HepG2 (cell line): Measurements from ENCODE around the gene LLGL2. TPM values are rescaled to one million over a fixed set of nuclear protein-coding genes. Genes with fewer than 3 reads are reported as not detected.

Experiments used
- AGO2 ChIP-seq: fragments of 200-400 bp; formaldehyde crosslinking; optimal IDR thresholded peaks from 2 replicates; pipeline ENCODE3; 2017; ENCODE audit warnings: mild to moderate bottlenecking, low read depth, low read length, moderate library complexity
- CSRNP1 ChIP-seq: sonication (generic); formaldehyde crosslinking; IDR thresholded peaks from 2 replicates; pipeline ENCODE4 v1.8.1; 2023; ENCODE audit warnings: mild to moderate bottlenecking, missing genetic modification reagents
- FOXP4 ChIP-seq: sonication (generic); formaldehyde crosslinking; IDR thresholded peaks from 2 replicates; pipeline ENCODE4 v1.4.0; 2020; ENCODE audit warnings: missing genetic modification reagents
- MYC ChIP-seq: sonication (generic); formaldehyde crosslinking; IDR thresholded peaks from 2 replicates; pipeline ENCODE4 v1.9.0; 2021; ENCODE audit warnings: missing genetic modification reagents, borderline replicate concordance
- MYNN ChIP-seq: sonication (generic); formaldehyde crosslinking; IDR thresholded peaks from 2 replicates; pipeline ENCODE4 v1.4.0; 2020; ENCODE audit warnings: mild to moderate bottlenecking, low read depth, missing genetic modification reagents
- MZF1 ChIP-seq: sonication (generic); formaldehyde crosslinking; IDR thresholded peaks from 2 replicates; pipeline ENCODE4 v1.8.1; 2023; ENCODE audit warnings: mild to moderate bottlenecking, missing genetic modification reagents, borderline replicate concordance
- NRL ChIP-seq: sonication (generic); formaldehyde crosslinking; IDR thresholded peaks from 2 replicates; pipeline ENCODE4 v1.5.0; 2020; ENCODE audit warnings: missing genetic modification reagents, mild to moderate bottlenecking, moderate library complexity, borderline replicate concordance
- PAX8 ChIP-seq: sonication (generic); formaldehyde crosslinking; IDR thresholded peaks from 2 replicates; pipeline ENCODE4 v1.8.0; 2022; ENCODE audit warnings: mild to moderate bottlenecking, missing genetic modification reagents, borderline replicate concordance
- PHF8 ChIP-seq: sonication (generic); formaldehyde crosslinking; IDR thresholded peaks from 2 replicates; pipeline ENCODE4 v1.5.0; 2020; ENCODE audit warnings: missing genetic modification reagents
- ZBTB42 ChIP-seq: sonication (generic); formaldehyde crosslinking; IDR thresholded peaks from 2 replicates; pipeline ENCODE4 v1.5.0; 2020; ENCODE audit warnings: mild to moderate bottlenecking, missing genetic modification reagents
- ZC3H13 ChIP-seq: sonication (generic); formaldehyde crosslinking; IDR thresholded peaks from 2 replicates; pipeline ENCODE4 v1.8.1; 2023; ENCODE audit warnings: mild to moderate bottlenecking, missing genetic modification reagents, moderate library complexity
- ZNF816 ChIP-seq: sonication (generic); formaldehyde crosslinking; IDR thresholded peaks from 2 replicates; pipeline ENCODE4 v1.8.0; 2022; ENCODE audit warnings: missing genetic modification reagents, mild to moderate bottlenecking, borderline replicate concordance
- ZNF878 ChIP-seq: sonication (generic); formaldehyde crosslinking; IDR thresholded peaks from 2 replicates; pipeline ENCODE4 v1.8.1; 2023; ENCODE audit warnings: mild to moderate bottlenecking, missing genetic modification reagents, moderate library complexity
- polyA plus RNA-seq, 8 experiments: library from polyadenylated mRNA; depleted of rRNA in 3 of 8; stranded (reverse) in 7 of 8; unstranded in 1 of 8; fragments of >200 nt; fragmentation: Illumina TruSeq in 4 of 8; extraction: Trizol in 4 of 8; gene quantifications; 2 replicates each; pipeline versions ENCODE4 v1.2.1 to v1.2.3, GENCODE V29; 2011 to 2016; ENCODE audit warnings: low read depth in 4 of 8, missing spikeins in 1 of 8, mixed read lengths in 1 of 8; ENCODE audit not compliant: insufficient read depth in 1 of 8
- total RNA-seq, 5 experiments: library from RNA; depleted of rRNA; stranded (reverse); fragments of >200 nt; fragmentation: Illumina TruSeq; extraction: Trizol; gene quantifications; 2 replicates each; pipeline ENCODE4 v1.2.3, GENCODE V29; 2016; ENCODE audit warnings: low read depth in 1 of 5
- TF ChIP-seq, protein P1 (sequence below): sonication (generic); formaldehyde crosslinking; IDR thresholded peaks from 2 replicates; pipeline ENCODE4 v1.4.0; 2020; ENCODE audit warnings: missing genetic modification reagents
- TF ChIP-seq, protein P2 (sequence below): sonication (generic); formaldehyde crosslinking; IDR thresholded peaks from 2 replicates; pipeline ENCODE4 v1.9.0; 2022; ENCODE audit warnings: low read depth, missing genetic modification reagents
- TF ChIP-seq, protein P3 (sequence below), 2 experiments: fragments of 450-650 bp in 1 of 2; sonication (generic) in 1 of 2; formaldehyde crosslinking; IDR thresholded peaks; 2 replicates each; pipeline versions ENCODE4 v1.5.0 to v1.8.0; 2020 to 2022; ENCODE audit warnings: mild to moderate bottlenecking in 1 of 2, missing genetic modification reagents in 1 of 2

The LLGL2 gene
- total and polyA plus RNA-seq, 2 of the 13 experiments (the other 11 are each of a cell fraction or from before 2014, with no cell fraction given): 83.0 to 86.7 TPM

DNA sequence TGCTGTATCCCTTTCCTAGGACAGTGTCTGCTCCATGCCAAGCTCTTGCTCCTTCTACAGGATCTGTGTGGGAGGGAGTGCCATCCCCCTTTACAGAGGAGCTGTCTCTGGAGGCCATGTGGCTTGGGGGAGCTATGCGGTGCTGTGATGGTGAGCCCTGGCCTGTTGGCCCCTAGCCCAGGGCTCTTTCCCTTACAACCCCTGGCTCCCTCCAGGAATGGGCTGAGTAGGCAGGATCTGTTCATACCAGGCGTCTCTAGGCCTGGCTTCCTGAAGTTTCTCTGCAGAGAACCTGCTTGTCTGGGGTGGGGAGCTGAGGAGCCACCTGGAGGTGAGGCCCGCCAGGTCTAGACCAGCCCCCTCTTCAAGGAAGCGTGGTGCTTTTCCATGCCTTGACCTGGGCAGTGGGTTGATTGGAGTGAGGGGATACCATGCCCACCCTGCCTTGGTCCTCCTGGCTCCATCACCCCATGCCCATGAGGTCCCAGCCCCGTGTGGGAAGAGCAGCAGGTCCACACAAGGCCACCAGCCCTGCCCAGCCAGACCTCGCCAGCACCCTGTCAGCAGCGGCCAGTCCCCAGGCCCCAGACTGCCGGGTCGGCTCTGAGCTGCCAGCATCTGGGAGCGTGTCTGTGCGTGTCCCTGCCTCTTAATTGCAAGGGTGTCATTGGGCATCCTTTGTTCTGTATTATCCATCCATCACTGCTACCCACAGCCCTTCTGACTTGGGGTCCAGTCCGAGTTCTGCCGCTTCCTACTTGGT lies 14.7 kb downstream of the LLGL2 start (continued):
- TF ChIP-seq, protein P1, sequence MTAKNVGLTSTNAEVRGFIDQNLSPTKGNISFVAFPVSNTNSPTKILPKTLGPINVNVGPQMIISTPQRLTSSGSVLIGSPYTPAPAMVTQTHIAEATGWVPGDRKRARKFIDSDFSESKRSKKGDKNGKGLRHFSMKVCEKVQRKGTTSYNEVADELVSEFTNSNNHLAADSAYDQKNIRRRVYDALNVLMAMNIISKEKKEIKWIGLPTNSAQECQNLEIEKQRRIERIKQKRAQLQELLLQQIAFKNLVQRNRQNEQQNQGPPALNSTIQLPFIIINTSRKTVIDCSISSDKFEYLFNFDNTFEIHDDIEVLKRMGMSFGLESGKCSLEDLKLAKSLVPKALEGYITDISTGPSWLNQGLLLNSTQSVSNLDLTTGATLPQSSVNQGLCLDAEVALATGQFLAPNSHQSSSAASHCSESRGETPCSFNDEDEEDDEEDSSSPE: no peak
- TF ChIP-seq PAX8 (CRISPR knock-in tag) (no peak), CSRNP1 (CRISPR knock-in tag) (no peak), MYNN (CRISPR knock-in tag) (no peak), FOXP4 (CRISPR knock-in tag) (no peak), ZC3H13 (CRISPR knock-in tag) (no peak), ZNF878 (no peak), NRL (CRISPR knock-in tag) (peak; percentile 61; the same call in 1 of the 2 replicates), ZNF816 (CRISPR knock-in tag) (no peak), MZF1 (CRISPR knock-in tag) (no peak), AGO2 (peak; percentile 69), PHF8 (CRISPR knock-in tag) (no peak), ZBTB42 (CRISPR knock-in tag) (no peak), MYC (CRISPR knock-in tag) (0 out of 2 replicates have a peak, but pooled peaks have one; percentile 29)
- TF ChIP-seq, protein P2, sequence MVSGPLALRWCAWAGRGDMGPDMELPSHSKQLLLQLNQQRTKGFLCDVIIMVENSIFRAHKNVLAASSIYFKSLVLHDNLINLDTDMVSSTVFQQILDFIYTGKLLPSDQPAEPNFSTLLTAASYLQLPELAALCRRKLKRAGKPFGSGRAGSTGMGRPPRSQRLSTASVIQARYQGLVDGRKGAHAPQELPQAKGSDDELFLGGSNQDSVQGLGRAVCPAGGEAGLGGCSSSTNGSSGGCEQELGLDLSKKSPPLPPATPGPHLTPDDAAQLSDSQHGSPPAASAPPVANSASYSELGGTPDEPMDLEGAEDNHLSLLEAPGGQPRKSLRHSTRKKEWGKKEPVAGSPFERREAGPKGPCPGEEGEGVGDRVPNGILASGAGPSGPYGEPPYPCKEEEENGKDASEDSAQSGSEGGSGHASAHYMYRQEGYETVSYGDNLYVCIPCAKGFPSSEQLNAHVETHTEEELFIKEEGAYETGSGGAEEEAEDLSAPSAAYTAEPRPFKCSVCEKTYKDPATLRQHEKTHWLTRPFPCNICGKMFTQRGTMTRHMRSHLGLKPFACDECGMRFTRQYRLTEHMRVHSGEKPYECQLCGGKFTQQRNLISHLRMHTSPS (CRISPR knock-in tag): peak; percentile 34; the same call in 1 of the 2 replicates
- TF ChIP-seq, protein P3, sequence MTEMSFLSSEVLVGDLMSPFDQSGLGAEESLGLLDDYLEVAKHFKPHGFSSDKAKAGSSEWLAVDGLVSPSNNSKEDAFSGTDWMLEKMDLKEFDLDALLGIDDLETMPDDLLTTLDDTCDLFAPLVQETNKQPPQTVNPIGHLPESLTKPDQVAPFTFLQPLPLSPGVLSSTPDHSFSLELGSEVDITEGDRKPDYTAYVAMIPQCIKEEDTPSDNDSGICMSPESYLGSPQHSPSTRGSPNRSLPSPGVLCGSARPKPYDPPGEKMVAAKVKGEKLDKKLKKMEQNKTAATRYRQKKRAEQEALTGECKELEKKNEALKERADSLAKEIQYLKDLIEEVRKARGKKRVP (CRISPR knock-in tag; IDR thresholded peaks at IDR 0.05): no peak
